Karpas-422 (cell line): Measurements from ENCODE around the gene ATXN1. TPM values are rescaled to one million over a fixed set of nuclear protein-coding genes. Genes with fewer than 3 reads are reported as not detected.

Experiments
- DNase-seq: peaks from one replicate; pipeline ENCODE4 v3.0.0-alpha.2; 2015
- H2AFZ ChIP-seq: fragments of 200-600 bp; sonication (generic); 2 replicates; pipeline ENCODE4 v1.6.1; 2014; ENCODE audit warnings: antibody characterized with exemption, low read length, mixed read lengths
- H3K27ac ChIP-seq: fragments of 200-600 bp; sonication (generic); 2 replicates; pipeline ENCODE4 v1.5.1; 2014; ENCODE audit warnings: mild to moderate bottlenecking, low read length, moderate library complexity
- H3K27me3 ChIP-seq: fragments of 200-600 bp; sonication (generic); 2 replicates; pipeline ENCODE4 v1.6.1; 2014; ENCODE audit warnings: low read length, mixed read lengths
- H3K36me3 ChIP-seq: fragments of 200-600 bp; sonication (generic); 2 replicates; pipeline ENCODE4 v1.6.1; 2014; ENCODE audit warnings: low read length, mixed read lengths; ENCODE audit not compliant: insufficient read depth
- H3K4me1 ChIP-seq: fragments of 200-600 bp; sonication (generic); 2 replicates; pipeline ENCODE4 v1.6.1; 2014; ENCODE audit warnings: mild to moderate bottlenecking, low read length, mixed read lengths
- H3K4me2 ChIP-seq: fragments of 200-600 bp; sonication (generic); 2 replicates; pipeline ENCODE4 v1.6.1; 2014; ENCODE audit warnings: low read length, low read depth, mild to moderate bottlenecking; ENCODE audit not compliant: poor library complexity, severe bottlenecking
- H3K4me3 ChIP-seq: fragments of 200-600 bp; sonication (generic); 2 replicates; pipeline ENCODE4 v1.5.1; 2014; ENCODE audit warnings: mild to moderate bottlenecking, antibody characterized with exemption, low read length, mixed read lengths
- H3K79me2 ChIP-seq: fragments of 200-600 bp; sonication (generic); 2 replicates; pipeline ENCODE4 v1.6.1; 2014; ENCODE audit warnings: mild to moderate bottlenecking, low read length, mixed read lengths
- H3K9ac ChIP-seq: fragments of 200-600 bp; sonication (generic); 2 replicates; pipeline ENCODE4 v1.6.0; 2014; ENCODE audit warnings: low read length
- H3K9me2 ChIP-seq: fragments of 200-600 bp; sonication (generic), shearing (Covaris generic); replicated peaks from 2 replicates; pipeline ENCODE4 v1.6.0; 2014; ENCODE audit warnings: mild to moderate bottlenecking, low read length, moderate library complexity; ENCODE audit not compliant: insufficient read depth
- H3K9me3 ChIP-seq: fragments of 300-700, 200-600 bp; sonication (generic); 2 replicates; pipeline ENCODE4 v1.6.1; 2014; ENCODE audit warnings: low read length, mixed read lengths
- H4K20me1 ChIP-seq: fragments of 200-600 bp; sonication (generic); 2 replicates; pipeline ENCODE4 v1.6.1; 2014; ENCODE audit warnings: mild to moderate bottlenecking, antibody characterized with exemption, low read length, low read depth; ENCODE audit not compliant: insufficient read depth
- total RNA-seq: library from RNA; depleted of rRNA; stranded (reverse); fragments of >200 nt; shearing (Covaris generic); gene quantifications from 2 replicates; pipeline ENCODE4 v1.2.3, GENCODE V29; 2014; ENCODE audit warnings: low replicate concordance

The ATXN1 gene
- total RNA-seq, 1 experiment from 2014 or later, result 0.37 TPM

DNA sequence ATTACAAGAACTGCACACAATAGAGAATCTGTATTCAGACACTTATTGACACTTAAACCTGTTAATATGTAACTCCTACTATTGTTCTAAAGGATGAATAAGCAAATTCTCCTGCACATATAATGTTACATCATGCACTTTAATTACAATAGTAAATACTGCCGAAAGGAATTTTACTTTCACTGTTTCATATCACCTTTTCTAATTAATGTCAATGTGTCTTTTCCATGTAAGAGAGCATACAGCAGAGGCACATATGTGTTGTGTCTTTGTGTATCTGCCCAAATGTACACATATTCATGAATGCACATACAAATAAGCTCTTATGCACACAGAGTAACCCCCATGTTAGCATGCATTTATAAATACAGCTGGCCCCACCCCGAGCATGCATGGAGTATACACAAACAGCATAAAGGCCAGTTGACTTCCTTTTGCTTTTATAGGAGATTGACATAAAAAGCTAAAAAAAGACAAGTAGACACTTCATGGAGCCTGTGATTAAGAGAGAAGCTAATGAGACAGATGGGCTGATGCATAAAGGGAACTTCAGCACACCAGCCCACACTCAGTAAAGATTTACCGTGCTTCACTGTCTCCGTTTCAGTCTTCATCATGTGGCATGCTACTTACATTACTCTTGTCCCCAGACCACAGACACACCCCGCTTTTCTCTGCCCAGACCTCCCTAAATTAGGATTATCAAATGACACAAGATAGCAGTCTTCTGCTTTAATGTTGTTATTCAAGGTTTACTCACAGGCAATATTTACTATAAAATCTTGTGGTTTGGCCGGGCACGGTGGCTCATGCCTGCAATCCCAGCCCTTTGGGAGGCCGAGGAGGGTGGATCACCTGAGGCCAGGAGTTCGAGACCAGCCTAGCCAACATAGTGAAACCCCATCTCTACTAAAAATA is 184.6 kb downstream of the ATXN1 start:
- Histone ChIP-seq H3K27ac (no peak overlapping the region), H3K9ac (no peak overlapping the region), H3K4me2 (no peak overlapping the region), H4K20me1 (no peaks in the 10 kb centered on the region), H3K9me3 (no peaks in the 10 kb centered on the region), H3K36me3 (no peaks in the 10 kb centered on the region), H3K4me1 (no peaks in the 10 kb centered on the region), H3K79me2 (no peaks in the 10 kb centered on the region), H3K9me2 (no peaks in the 10 kb centered on the region), H3K4me3 (no peak overlapping the region), H2AFZ (no peak overlapping the region), H3K27me3 (no peaks in the 10 kb centered on the region)
- DNase-seq, result no peak

DNA sequence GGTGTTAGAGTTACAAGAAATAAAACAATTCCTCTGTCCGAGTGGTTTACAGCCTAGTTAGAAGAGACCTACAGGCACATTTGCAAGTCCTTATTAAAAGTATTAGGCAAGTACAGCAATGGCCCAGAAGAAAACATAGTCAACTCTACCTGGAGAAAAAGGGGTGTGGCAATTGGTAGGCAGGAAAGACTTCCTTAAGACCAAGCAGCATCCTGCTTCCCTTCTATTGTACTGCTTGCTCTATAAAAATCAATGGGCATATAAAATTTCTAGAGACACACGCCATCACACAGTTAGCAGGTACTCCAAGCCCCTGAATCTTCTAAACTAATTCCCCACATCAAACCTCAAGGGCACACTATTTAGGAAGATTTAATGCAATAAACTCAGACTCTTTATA is 185.6 kb downstream of the ATXN1 start:
- Histone ChIP-seq H4K20me1 (no peaks in the 10 kb centered on the region), H3K9me2 (no peaks in the 10 kb centered on the region), H3K27me3 (no peaks in the 10 kb centered on the region), H3K9me3 (no peaks in the 10 kb centered on the region), H3K4me2 (no peak overlapping the region), H3K27ac (no peak overlapping the region), H3K9ac (no peak overlapping the region), H3K36me3 (no peaks in the 10 kb centered on the region), H2AFZ (no peak overlapping the region), H3K4me1 (no peaks in the 10 kb centered on the region), H3K79me2 (no peaks in the 10 kb centered on the region), H3K4me3 (no peak overlapping the region)
- no peak for DNase-seq

DNA sequence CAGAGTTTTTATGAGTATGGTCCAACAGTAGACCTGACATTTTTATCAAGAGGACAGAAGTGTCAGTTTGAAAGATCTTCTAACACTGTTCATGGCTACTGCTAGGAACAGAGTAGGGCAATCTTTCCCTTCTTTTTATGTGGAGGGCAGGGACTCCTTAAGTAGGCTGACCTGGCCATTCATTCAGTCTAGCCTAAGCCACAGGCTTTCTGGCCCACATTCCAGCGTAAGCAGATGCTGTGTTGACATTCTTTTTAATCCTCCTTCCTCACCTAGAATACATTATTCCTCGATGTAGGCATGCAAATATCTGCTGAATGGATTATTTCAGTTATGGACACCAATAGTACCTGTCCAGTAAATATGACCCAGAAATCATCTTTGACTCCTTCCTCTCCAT is 188.3 kb downstream of the ATXN1 start:
- no peak overlapping the region for H3K27ac ChIP-seq
- H3K27me3 ChIP-seq, result no peaks in the 10 kb centered on the region
- no peaks in the 10 kb centered on the region for H3K9me3 ChIP-seq
- no peaks in the 10 kb centered on the region for H3K9me2 ChIP-seq
- H3K4me2 ChIP-seq, result no peak overlapping the region
- H3K4me1 ChIP-seq, result no peaks in the 10 kb centered on the region
- no peak overlapping the region for H3K9ac ChIP-seq
- no peak overlapping the region for H3K4me3 ChIP-seq
- no peaks in the 10 kb centered on the region for H3K79me2 ChIP-seq
- no peak overlapping the region for H2AFZ ChIP-seq
- H3K36me3 ChIP-seq, result no peaks in the 10 kb centered on the region
- DNase-seq, result no peak
- no peaks in the 10 kb centered on the region for H4K20me1 ChIP-seq

- Histone ChIP-seq H2AFZ (no peak overlapping the region), H4K20me1 (no peaks in the 10 kb centered on the region), H3K36me3 (no peaks in the 10 kb centered on the region), H3K4me3 (no peak overlapping the region), H3K27ac (no peak overlapping the region), H3K9me3 (no peaks in the 10 kb centered on the region), H3K9ac (no peak overlapping the region), H3K9me2 (no peaks in the 10 kb centered on the region), H3K4me2 (no peak overlapping the region), H3K27me3 (no peaks in the 10 kb centered on the region), H3K79me2 (no peaks in the 10 kb centered on the region), H3K4me1 (no peaks in the 10 kb centered on the region)
- no peak for DNase-seq
Measured at GRCh38 chr6:16572317-16572716, 188.9 kb downstream of the ATXN1 start.

DNA sequence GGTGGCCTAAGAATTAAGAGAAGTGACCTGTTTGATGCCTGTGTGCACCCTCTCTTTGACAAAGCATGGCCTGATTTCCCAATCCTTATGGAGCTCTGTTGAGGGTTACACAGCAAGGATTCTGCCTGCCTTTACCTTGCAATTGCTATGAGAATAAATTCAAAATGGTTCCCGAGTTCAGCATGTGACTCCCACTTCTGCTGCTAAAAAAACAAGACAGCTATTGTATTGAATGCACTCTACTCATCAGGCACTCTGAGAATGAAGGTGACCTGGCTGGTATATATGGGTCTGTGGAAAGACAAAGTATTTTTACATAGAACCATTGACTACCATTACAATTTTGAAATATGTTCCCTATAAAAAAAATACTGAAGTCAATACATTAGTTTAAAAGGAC is 190.3 kb downstream of the ATXN1 start:
- Histone ChIP-seq H3K9me3 (no peaks in the 10 kb centered on the region), H4K20me1 (no peaks in the 10 kb centered on the region), H3K27ac (no peak overlapping the region), H3K36me3 (no peaks in the 10 kb centered on the region), H3K4me1 (no peaks in the 10 kb centered on the region), H3K4me3 (no peak overlapping the region), H3K4me2 (no peak overlapping the region), H3K79me2 (no peaks in the 10 kb centered on the region), H2AFZ (no peak overlapping the region), H3K27me3 (no peaks in the 10 kb centered on the region), H3K9me2 (no peaks in the 10 kb centered on the region), H3K9ac (no peak overlapping the region)
- DNase-seq, result no peak

DNA sequence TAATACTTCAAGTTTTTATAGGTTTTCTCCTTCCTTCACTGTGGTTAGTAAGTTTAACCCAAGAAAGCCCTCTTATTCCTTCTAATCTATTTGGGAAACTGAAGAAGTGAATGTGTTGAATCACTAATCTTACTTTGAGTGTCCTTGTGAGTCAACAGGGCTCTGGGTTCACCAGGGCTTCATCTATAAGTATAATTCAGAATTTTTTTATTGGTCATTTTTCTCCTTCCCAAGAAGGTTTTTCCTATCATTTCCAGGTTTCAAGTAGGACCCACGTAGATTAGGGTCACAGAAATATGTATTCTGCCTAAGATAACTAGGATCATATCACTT is 191.1 kb downstream of the ATXN1 start:
- Histone ChIP-seq H2AFZ (no peak overlapping the region), H3K27ac (no peak overlapping the region), H3K4me3 (no peak overlapping the region), H3K9me2 (no peaks in the 10 kb centered on the region), H3K79me2 (no peaks in the 10 kb centered on the region), H3K4me1 (no peaks in the 10 kb centered on the region), H4K20me1 (no peaks in the 10 kb centered on the region), H3K9ac (no peak overlapping the region), H3K9me3 (no peaks in the 10 kb centered on the region), H3K36me3 (no peaks in the 10 kb centered on the region), H3K27me3 (no peaks in the 10 kb centered on the region), H3K4me2 (no peak overlapping the region)
- no peak for DNase-seq

DNA sequence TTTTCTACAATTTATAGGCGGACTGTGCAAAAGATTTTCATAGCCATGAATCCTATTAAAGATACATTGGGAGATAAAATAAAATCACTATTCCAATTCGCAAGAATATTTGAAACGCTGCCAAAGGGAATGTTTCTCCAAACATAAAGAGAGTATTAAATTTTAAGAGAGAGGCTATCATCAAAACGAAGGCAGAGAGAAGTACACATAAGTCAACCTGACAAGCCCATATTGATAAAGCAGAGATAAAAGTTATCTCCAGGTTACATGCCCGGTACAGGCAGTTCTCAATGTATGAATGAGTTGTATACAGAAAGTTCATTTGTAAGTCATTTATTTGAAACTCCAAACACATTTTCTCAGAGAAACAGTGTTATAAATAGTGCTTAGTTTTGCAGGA is 193.1 kb downstream of the ATXN1 start:
- H2AFZ ChIP-seq, result no peak overlapping the region
- no peaks in the 10 kb centered on the region for H3K9me3 ChIP-seq
- H3K27me3 ChIP-seq, result no peaks in the 10 kb centered on the region
- no peak for DNase-seq
- no peaks in the 10 kb centered on the region for H3K36me3 ChIP-seq
- no peaks in the 10 kb centered on the region for H4K20me1 ChIP-seq
- H3K4me1 ChIP-seq, result no peaks in the 10 kb centered on the region
- no peak overlapping the region for H3K27ac ChIP-seq
- no peak overlapping the region for H3K4me3 ChIP-seq
- no peaks in the 10 kb centered on the region for H3K79me2 ChIP-seq
- no peak overlapping the region for H3K9ac ChIP-seq
- H3K9me2 ChIP-seq, result no peaks in the 10 kb centered on the region
- no peak overlapping the region for H3K4me2 ChIP-seq

GRCh38 chr6:16567071-16567470 is 194.2 kb downstream of the ATXN1 start:
- Histone ChIP-seq H3K9me3 (no peaks in the 10 kb centered on the region), H3K4me3 (no peak overlapping the region), H4K20me1 (no peaks in the 10 kb centered on the region), H2AFZ (no peak overlapping the region), H3K79me2 (no peaks in the 10 kb centered on the region), H3K9ac (no peak overlapping the region), H3K4me1 (no peaks in the 10 kb centered on the region), H3K9me2 (no peaks in the 10 kb centered on the region), H3K36me3 (no peaks in the 10 kb centered on the region), H3K27ac (no peak overlapping the region), H3K27me3 (no peaks in the 10 kb centered on the region), H3K4me2 (no peak overlapping the region)
- DNase-seq, result no peak
